Stimulated activated CD4-positive, alpha-beta T cell treated with anti-CD3 and anti-CD28 coated beads, Interleukin-1b, Interleukin-23, amount 100 ng/mL, for 4 hours (primary cell): ENCODE data around the gene TSC2.
"Not testable (repeated sequence)": the region's sequence is repeated elsewhere in the genome, so short reads cannot be mapped to it uniquely, and the experiment has no call there.

Source experiments
- DNase-seq, 2 donors: peaks; one replicate each; pipeline ENCODE4 v3.0.0-alpha.2; 2020; ENCODE audit warnings: low read depth in 2 of 2

The TSC2 gene

DNA sequence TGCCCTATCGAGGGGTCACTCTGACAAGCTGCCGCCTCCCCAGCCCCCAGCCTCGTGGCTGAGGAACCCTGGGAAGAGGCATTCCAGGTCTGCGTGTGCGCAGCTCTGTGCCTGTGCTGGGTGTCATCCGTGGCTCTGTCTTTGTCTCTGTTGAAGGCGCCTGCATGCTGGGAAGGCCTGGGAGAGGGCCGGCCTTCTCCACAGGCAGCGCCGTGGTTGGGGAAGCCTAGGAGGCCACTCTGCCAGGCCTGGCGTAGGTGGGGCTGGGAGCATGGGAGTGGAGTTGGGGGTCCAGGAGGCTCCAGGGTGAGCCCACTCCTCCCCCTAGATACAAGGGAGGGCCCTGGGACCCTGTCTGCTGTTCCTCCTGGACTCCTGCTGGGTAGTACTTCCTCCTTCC, 17.7 kb upstream of the TSC2 start:
- no peak for DNase-seq

DNA sequence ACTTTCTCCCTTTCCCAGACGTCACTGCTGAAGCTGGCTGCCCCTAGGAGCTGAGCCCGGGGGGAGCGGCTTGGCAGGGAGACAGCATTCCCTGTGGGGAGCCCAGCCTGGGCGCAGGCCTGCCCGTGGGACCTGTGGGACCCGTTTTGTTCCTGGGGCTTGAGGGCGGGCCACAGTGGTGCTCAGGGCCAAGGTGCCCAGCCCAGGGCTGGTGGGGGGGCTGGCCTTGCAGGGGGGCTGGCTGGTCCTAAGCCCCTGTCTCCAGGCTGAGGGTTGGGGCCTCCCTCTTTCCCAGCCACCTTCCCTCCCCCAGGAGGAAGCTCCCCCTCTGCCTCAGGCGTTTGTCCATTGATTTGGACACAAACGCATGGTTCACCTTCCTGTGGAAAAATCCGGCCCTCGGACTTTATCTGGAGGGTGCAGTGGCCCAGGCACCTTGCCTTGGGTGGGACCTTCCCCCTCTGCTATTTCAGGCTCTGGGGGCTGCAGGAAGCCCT, 16.7 kb upstream of the TSC2 start:
- DNase-seq, result no peak

DNA sequence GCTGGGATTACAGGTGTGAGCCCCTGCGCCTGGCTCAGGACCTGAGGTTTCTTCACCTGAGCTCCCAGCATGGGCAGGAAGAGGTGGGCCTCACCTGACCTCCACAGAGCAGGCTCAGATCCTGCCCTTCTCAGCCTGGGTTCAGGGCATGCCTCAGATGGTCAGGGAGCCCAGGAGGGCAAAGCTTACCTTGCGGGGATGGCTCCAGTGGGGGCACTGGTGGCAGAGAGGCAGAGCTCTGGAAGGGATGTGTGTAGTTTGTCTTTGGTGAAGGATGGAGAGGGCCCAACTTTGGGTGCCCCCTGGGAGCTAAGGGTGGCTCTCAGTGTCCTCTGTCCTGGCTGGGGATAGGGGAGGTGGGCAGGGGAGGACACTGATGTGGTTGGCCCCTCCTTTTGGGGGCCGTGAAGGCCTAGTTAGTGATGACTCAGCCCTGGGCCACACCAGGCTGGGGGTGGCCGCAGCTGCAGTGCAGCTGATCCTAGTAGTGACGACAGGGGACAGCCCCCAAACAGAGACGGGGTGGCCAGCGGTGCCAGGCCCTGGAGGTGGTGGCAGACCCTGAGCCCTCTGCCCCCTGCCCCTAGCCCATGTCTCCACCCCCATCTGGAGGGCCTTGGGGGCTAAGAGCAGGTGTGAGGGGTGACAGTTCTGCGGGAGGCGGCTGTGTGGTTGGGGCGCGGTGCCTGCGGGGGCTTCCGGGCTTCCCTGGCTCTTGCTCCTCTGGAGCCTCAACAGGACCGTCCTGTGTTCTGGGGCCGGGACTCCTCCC, 15.3 kb upstream of the TSC2 start:
- DNase-seq, result no peak

DNA sequence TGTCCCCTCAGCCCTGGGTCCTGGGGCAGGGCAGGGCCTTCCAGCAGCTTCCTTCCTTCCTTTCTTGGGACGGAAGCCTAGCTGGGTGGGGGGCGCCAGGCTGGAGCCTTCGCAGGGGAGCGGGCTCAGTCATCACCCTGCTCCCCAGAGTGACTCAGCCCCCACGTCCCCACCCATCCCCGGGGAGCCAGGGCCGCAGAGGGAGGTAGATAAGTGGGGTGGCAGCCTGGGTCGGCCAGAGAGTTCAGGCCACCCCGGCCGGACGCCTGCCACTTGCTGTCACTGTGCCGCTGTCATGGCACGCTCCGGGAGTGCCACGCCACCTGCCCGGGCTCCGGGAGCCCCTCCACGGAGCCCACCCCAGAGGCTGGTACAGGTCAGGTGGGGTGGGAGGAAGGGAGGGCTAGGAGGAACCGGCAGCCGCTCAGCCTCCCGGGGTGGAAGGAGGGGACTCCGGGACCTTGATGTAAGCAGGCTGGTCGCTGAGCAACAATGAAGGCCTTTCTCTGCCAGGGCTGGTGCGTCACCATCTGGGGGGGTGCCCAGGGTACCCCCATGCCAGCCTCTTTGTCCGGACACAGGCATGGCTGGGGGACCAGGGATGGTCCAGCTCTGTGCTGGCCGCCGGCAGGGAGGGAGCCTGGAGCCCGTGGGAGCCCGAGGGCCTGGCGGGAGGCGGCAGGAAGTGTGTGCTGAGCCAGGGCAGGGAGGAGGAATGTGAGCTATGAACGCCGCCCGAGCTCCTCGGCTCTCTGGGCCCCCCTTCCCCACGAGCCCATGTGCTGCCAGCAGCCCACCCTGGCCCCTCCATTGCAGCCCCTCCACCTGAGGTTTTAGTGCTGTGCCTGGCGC, 14.5 kb upstream of the TSC2 start:
- no peak for DNase-seq

DNA sequence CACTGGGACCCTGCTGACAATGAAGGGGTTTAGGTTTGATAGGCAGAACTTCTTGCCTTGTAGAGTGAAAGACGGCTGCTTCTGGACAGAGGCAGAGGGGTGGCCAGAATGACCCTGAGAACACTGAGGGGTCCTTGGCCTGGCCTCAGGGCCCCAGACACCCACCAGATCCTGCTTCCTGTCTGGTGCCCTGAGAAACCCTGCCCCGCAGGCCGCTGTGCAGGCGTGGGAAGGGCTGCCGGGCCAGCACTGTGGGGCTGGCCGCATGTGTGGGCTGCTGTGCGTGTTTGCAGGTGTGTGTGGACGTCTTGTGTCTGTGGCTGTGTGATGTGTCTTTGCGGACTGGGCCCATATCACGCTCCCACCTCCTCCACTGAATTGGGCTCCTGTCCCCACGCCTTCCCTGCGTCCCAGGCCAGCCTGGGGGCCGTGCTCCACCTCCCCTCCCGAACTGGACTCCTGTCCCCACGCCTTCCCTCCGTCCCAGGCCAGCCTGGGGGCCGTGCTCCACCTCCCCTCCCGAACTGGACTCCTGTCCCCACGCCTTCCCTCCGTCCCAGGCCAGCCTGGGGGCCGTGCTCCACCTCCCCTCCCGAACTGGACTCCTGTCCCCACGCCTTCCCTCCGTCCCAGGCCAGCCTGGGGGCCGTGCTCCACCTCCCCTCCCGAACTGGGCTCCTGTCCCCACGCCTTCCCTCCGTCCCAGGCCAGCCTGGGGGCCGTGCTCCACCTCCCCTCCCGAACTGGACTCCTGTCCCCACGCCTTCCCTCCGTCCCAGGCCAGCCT, 13.7 kb upstream of the TSC2 start:
- not testable (repeated sequence) for DNase-seq

DNA sequence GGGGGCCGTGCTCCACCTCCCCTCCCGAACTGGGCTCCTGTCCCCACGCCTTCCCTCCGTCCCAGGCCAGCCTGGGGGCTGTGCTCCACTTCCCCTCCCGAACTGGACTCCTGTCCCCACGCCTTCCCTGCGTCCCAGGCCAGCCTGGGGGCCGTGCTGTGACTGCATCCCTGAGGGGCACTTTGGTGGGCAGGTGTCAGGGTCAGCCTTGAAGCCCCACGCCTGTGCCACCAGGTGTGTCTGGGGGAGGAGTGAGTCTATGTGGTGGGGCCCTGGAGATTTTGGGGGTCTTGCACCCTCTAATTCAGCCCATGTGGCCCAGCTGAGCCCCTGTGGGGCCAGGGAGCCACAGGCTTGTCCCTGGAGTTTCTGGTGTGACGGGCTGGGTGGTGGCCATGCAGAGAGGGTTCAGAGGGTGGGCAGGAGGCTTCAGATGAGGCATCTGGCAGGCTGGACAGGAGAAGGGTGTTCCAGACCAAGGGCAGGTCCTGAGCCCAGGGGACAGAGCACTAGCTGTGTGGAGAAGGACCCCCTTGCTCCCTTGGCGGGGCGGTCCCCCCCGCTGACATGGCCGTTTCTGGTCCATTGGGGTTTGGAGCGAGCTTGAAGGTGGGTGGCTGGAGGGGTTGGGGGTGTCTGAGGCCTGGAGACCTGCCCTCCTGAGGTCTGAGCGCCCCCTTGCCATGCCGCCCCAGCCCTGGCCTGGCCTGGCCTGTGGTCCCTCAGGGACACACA, 12.9 kb upstream of the TSC2 start:
- no peak for DNase-seq

DNA sequence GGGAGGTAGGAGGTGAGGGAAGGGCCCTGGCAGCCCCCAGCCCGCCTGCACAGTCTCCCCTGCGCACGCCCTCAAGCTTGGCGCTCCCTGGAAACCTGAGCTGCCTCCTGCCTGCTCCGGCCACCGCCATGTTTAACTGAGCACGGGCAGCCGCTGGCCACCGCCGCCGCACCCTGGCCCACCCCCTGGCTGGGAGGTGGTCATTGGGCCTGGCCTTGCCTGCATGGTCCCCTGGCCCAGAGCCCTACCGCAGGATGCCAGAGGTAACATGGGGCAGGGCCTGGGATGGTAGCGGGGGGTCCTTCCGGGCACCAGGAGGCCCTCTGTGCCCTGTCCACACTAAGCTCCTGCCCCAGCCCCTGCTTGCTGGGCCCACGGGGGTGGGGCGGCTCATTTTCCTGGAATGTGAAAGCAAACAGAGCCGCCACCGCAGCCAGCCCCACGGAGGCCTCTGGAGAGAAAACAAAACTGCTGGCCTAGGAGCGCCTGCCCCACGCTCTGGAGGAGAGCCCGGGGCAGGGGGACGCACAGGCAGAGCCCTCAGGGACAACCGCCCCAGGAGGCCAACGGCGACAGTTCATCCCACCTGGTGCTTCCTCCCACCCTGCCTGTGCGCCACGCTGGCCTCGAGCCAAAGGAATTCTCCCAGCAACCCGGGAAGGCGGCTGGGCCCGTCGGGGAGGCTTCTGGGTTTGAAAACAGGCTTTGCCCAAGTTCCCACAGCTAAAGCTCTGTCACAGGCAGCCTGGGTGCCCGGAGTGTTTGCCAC, 12.2 kb upstream of the TSC2 start:
- no peak for DNase-seq

DNA sequence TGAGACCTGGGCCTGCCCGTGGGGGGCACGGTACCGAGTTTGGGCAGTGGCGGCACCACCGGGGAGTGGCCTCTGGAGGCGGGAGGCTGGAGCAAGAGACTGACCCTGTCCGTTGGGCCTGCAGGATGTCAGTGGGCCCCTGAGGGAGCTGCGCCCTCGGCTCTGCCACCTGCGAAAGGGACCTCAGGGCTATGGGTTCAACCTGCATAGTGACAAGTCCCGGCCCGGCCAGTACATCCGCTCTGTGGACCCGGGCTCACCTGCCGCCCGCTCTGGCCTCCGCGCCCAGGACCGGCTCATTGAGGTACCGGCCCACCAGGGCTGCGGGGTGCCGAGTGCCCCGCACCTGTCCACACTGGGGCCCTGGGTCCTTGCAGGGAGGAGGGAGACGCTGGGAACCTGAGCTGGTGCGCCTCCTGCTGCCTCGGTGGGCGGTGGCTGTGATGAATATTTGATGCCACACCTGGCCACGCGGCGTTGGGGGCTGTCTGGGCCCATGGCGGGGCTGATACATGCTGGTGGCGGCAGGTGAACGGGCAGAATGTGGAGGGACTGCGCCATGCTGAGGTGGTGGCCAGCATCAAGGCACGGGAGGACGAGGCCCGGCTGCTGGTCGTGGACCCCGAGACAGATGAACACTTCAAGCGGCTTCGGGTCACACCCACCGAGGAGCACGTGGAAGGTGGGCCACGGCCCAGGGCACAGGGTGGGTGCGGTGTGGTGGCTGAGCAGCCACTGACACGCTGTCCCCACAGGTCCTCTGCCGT, 11.4 kb upstream of the TSC2 start:
- DNase-seq, result no peak

DNA sequence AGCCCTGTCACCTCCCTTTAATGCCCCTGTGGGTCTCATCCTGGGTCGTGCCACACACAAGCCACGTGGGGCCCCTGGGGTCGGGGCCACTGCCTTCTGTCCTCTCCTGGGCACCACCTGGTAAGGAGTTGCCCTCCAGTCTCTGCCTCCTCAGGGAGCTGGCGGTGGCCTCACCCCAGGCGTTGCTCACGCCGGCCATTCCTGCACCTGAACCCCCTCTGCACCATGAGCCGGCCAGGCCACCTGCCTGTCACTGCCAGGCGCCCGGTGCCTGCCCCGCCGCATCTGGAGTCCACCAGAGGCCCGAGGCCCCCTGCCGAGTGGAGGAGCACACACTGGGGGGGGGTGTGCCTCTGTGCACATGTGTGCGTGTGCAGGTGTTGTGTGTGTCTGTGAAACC, 10.7 kb upstream of the TSC2 start:
- DNase-seq, result no peak

DNA sequence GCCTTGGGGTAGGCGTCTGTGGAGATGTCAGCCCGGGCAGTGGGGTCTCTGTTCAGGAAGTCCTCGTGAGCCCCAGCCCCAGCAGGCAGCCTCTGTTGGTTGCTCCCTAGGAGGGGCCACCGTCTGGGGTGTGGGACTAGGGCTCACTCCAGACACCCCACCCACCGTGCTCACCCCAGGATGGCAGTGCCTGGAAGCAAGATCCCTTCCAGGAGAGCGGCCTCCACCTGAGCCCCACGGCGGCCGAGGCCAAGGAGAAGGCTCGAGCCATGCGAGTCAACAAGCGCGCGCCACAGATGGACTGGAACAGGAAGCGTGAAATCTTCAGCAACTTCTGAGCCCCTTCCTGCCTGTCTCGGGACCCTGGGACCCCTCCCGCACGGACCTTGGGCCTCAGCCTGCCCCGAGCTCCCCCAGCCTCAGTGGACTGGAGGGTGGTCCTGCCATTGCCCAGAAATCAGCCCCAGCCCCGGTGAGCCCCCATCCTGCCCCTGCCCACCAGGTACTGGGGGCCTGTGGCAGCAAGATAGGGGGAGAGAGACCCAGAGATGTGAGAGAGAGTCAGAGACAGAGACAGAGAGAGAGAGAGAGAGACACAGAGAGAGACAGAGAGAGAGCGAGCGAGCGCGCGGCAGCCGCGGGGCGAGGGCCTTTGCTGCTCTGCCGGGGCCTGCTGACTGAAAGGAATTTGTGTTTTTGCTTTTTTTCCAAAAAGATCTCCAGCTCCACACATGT, 10.0 kb upstream of the TSC2 start:
- DNase-seq, result no peak

DNA sequence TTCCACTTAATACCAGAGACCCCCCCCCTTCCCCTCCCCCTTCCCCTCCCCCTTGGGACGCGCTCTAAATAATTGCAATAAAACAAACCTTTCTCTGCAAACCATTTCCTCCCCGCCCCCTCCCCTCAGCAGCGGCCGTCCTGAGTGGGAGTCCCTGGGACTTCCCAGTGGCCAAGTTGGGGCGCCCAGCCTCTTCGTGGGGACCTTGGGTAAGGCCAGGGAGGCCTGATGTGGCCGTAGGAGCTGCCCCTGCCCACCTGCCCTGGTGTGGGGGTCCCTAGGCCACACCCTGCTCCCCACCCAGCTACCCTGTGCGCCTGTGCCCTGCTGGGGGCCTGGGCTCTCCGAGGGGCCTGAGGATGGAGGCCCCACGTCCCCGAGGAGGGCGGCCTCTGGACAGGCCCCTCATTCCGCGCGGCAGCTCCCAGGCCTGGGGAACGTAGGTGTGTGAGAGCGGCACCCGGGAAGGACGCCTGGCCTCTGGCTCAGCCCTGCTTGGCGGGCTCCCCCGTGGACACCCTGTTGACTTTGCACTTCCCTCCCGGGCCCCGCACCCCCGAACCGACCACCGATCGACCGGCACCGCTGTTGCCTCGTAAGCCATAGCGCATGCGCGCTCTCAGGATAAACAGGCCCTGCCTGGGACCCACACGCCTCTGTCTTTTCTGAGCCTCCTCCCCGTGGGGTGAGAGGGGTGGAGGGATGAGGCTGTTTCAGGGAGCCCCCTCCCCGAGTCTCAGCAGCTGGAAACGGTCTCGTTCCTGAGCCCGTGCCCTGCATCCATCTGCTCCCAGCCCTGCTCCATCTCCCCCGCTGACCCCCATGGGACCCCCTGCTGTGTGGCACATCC, 9.2 kb upstream of the TSC2 start:
- DNase-seq, result no peak

DNA sequence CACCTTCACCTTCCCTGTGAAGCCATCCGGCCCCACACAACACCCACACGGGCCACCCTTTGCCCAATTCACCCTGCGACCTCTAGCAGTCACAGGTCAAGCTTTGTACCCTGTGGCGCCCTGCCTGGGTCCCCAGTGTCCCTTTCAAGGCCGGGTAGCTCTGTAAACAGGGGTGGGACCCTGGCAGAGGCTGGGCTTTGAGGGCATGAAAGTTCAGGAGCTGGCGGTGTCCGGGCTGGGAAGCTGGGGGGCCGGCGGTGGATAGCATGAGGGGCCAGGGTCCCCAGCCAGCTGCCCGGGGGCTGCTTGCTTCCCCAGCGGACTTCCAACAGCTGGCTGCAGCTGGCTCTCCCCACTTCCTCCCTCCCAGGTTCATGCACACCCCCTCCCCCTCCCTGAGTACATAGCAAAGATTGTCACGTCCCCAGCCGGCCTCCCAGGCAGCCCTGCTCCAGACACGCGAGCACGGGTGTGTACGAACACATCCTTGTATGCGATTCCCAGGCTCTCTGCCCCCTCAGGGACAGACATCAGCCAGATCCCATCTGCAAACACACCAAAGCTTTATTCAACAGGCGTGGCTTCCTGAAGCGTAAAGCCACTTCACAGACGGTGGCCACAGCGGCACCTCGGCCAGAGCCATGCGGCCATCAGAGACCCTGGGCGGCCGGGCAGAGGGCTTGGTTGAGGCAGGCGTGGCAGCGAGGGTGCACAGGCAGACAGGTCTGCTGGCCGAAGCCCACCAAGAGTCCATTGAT, 8.3 kb upstream of the TSC2 start:
- no peak for DNase-seq

DNA sequence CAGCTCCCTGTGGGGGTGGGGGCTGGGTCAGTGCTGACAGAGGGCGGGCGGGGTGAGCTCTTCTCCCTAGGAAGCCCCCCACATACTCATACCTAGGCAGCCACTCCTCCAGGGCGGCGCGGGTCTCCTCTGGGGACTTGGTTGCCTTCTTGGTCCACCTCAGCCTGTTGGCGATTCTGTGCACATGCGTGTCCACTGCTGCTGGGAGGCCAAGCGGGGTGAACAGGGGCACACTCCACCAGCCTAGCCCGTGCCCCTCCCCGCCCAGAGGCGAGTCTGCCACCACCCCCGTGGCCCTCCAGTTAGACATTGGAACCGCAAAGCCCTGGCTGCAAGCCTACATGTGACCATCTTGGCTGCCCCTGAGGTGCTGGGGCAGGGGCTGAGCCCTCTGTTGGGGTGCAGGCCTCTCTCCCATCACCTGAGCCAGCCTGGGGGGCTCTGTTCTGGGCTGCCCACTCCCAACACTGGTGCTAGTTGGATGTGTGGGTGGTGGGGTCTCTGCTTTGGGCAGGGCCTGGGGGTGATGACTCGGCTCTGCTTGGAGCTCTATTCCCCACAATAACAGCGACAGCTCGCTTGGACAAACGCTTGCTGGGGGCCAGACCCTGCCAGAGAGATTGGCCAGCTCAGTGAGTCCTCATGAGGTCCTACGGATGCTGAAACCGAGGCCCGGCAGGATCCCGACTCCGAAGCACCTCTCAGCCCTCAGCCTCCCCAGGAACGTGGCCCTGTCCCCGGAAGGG, 7.6 kb upstream of the TSC2 start:
- no peak for DNase-seq

DNA sequence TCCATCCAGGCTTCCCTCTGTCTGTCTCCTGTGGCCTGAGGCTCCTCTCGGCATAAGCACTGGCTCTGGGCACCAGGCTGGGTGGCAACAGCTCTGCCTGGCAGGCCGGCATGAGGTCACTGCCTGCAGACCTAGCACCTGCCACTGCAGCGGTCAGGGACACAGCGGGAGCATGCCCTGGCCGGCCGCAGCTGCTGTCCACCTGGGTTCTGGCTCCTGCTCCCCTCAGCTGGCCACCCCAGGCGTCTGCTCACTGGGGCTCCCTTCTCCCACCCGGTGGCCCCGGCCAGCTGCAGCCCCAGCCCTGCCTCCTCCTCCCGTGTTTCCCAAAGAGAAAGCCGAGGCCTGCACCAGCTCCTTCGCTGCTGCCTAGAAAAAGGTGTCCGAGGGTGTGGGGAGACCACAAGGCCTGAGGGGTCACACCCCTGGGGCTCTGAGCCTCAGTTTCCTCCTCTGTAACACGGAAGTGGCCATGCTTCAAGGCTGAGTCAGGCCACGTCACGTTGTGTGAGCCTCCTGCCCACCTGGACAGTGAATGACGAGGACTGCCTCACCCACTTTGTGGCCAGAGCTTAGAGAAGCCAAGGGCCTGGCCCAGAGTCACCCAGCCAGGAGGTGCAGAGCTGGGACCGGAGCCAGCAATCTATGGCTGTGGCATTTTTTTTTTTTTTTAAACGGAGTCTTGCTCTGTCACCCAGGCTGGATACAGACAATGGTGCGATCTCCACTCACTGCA, 6.8 kb upstream of the TSC2 start:
- no peak for DNase-seq

DNA sequence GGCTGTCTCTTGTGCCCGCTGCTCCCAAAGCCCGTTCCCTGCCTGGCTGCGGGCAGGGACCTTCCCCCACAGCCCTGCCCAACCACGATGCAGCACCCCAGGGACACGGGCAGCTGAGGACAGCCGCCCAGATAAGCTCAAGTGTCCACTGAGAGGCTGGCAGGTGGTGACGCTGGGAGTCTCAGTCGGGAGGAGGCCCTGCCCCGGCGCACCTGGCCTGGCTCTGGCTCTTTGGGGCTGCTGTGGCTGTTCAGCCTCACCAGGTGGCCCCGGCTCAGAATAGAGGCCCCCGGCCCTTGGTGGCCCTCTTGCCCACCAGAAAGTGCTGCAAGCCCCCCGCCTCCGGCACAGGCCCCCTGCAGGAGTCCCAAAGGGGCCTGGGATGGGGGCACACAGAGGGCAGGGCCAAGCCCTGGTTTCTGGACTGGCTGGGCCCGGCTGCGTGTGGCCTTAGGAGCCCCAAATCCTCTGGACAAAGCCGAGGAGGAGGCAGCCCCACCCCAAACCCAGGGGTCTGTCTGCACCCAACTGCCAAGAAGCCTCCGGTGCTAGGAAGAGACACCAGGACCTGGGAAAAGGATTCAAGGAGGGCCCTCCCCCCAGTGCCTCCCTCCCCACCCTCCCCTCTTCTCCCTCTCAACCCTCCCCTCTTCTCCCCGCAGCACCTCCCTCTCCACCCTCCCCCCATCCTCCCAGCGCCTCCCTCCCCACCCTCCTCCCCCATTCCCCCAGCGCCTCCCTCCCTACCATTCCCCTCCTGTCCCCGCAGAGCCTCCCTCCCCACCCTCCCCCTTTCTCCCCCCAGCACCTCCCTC, 5.4 kb upstream of the TSC2 start:
- no peak for DNase-seq
